HCT116 (cell line): ENCODE data around the gene AHI1. TPM values are rescaled to one million over a fixed set of nuclear protein-coding genes. Genes with fewer than 3 reads are reported as not detected.

Source experiments
- ATAC-seq: fragments of 200-7000 bp; cut with Tn5 transposase; 2 replicates; pipeline ENCODE4 v1.9.1; 2020; ENCODE audit warnings: mild to moderate bottlenecking, moderate library complexity
- BruUV-seq: library from RNA; stranded (reverse); fragments of 400-500 nt; replicated peaks from 2 replicates; lab custom pipeline; 2021; lab: Mats Ljungman, UMichigan
- CTCF ChIA-PET: fragments of 300-600 bp; sonication (Branson Sonifier 250); formaldehyde crosslinking; loops from one replicate; lab custom pipeline; 2021; ENCODE audit warnings: antibody characterized with exemption; lab: Charles Lee
- POLR2A ChIA-PET: fragments of 300-600, 350-600 bp; sonication (Branson Sonifier 250); formaldehyde crosslinking; loops from one replicate; lab custom pipeline; 2021; ENCODE audit warnings: antibody characterized with exemption; lab: Charles Lee
- RAD21 ChIA-PET, 2 experiments: fragments of 300-600 bp; sonication (Branson Sonifier 250); formaldehyde crosslinking; loops; one replicate each; lab custom pipeline; 2023; ENCODE audit warnings: low total read pairs in 2 of 2; ENCODE audit not compliant: uncharacterized antibody in 2 of 2, unreplicated experiment in 2 of 2, low non-redundant PET in 1 of 2; lab: Charles Lee
- DNase-seq: peaks from one replicate; pipeline ENCODE4 v3.0.0-alpha.2; 2010; ENCODE audit warnings: low read depth, low spot score
- H2AFZ ChIP-seq: fragments of 200-600 bp; shearing (Covaris generic), sonication (generic); 2 replicates; pipeline ENCODE4 v1.6.1; 2017; ENCODE audit warnings: low read depth, mixed run types, mixed read lengths, antibody characterized with exemption, low read length; ENCODE audit not compliant: poor library complexity, severe bottlenecking
- H3K27ac ChIP-seq: 2 replicates; pipeline ENCODE4 v1.5.1; 2012; ENCODE audit warnings: low read depth, low read length
- H3K27me3 ChIP-seq: fragments of 200-600 bp; sonication (generic); 2 replicates; pipeline ENCODE4 v1.6.1; 2016; ENCODE audit warnings: mixed run types, low read length, mixed read lengths; ENCODE audit not compliant: insufficient read depth
- H3K36me3 ChIP-seq, 2 experiments: fragments of 200-500 bp in 1 of 2; fragments of 200-600 bp in 1 of 2; sonication (Bioruptor generic) in 1 of 2; sonication (generic) in 1 of 2; 2 replicates each; pipeline versions ENCODE4 v1.5.1 to v1.6.1; 2014 to 2016; ENCODE audit warnings: low read length in 2 of 2, inconsistent platforms in 1 of 2, mixed read lengths in 1 of 2, mixed run types in 1 of 2; ENCODE audit not compliant: insufficient read depth in 2 of 2, control insufficient read depth in 1 of 2
- H3K4me1 ChIP-seq, 2 experiments: fragments of 200-600 bp in 1 of 2; sonication (generic) in 1 of 2; 2 replicates each; pipeline versions ENCODE4 v1.5.1 to v1.6.1; 2012 to 2017; ENCODE audit warnings: low read length in 2 of 2, inconsistent platforms in 1 of 2, mild to moderate bottlenecking in 1 of 2, mixed read lengths in 1 of 2, mixed run types in 1 of 2, moderate library complexity in 1 of 2; ENCODE audit not compliant: insufficient read depth in 2 of 2, control insufficient read depth in 1 of 2
- H3K4me2 ChIP-seq: fragments of 200-600 bp; sonication (generic); 2 replicates; pipeline ENCODE4 v1.6.1; 2017; ENCODE audit warnings: mixed run types, low read length, mixed read lengths
- H3K4me3 ChIP-seq, 2 experiments: fragments of 200-600 bp in 1 of 2; sonication (generic) in 1 of 2; replicated peaks in 1 of 2; 2 replicates each; pipeline ENCODE4 v1.5.1; 2011 to 2016; ENCODE audit warnings: low read length in 2 of 2, control low read depth in 1 of 2, low read depth in 1 of 2, mild to moderate bottlenecking in 1 of 2, mixed read lengths in 1 of 2, mixed run types in 1 of 2
- H3K79me2 ChIP-seq: fragments of 200-600 bp; sonication (generic); 2 replicates; pipeline ENCODE4 v1.6.1; 2017; ENCODE audit warnings: mild to moderate bottlenecking, mixed run types, low read length, moderate library complexity, mixed read lengths; ENCODE audit not compliant: insufficient read depth
- H3K9ac ChIP-seq: fragments of 200-600 bp; sonication (generic); 2 replicates; pipeline ENCODE4 v1.6.1; 2016; ENCODE audit warnings: low read length, mixed read lengths
- H3K9me2 ChIP-seq: fragments of 200-600 bp; sonication (generic), shearing (Covaris generic); 2 replicates; pipeline ENCODE4 v1.6.1; 2017; ENCODE audit warnings: mixed run types, mild to moderate bottlenecking, moderate library complexity; ENCODE audit not compliant: insufficient read depth
- H3K9me3 ChIP-seq, 2 experiments: fragments of 200-500 bp in 1 of 2; fragments of 200-600 bp in 1 of 2; sonication (Bioruptor generic) in 1 of 2; sonication (generic) in 1 of 2; 2 replicates each; pipeline ENCODE4 v1.6.1; 2014 to 2017; ENCODE audit warnings: low read length in 2 of 2, mixed read lengths in 2 of 2, inconsistent platforms in 1 of 2, low read depth in 1 of 2, mild to moderate bottlenecking in 1 of 2, mixed run types in 1 of 2, moderate library complexity in 1 of 2; ENCODE audit not compliant: control insufficient read depth in 1 of 2, insufficient read depth in 1 of 2
- H4K20me1 ChIP-seq: fragments of 200-600 bp; sonication (generic), shearing (Covaris generic); 2 replicates; pipeline ENCODE4 v1.6.1; 2017; ENCODE audit warnings: mixed run types, mild to moderate bottlenecking, moderate library complexity; ENCODE audit not compliant: insufficient read depth
- CEBPB ChIP-seq: IDR thresholded peaks from 2 replicates; pipeline ENCODE4 v1.6.1; 2012; ENCODE audit warnings: low read depth
- EGR1 ChIP-seq: IDR thresholded peaks from 2 replicates; pipeline ENCODE4 v1.6.1; 2012; ENCODE audit warnings: low read depth
- ELF1 ChIP-seq: IDR thresholded peaks from 2 replicates; pipeline ENCODE4 v1.6.1; 2012; ENCODE audit warnings: low read depth, borderline replicate concordance
- FOSL1 ChIP-seq: IDR thresholded peaks from 2 replicates; pipeline ENCODE4 v1.6.1; 2012; ENCODE audit warnings: low read depth
- POLR2AphosphoS5 ChIP-seq: IDR thresholded peaks from 2 replicates; pipeline ENCODE4 v1.6.1; 2011; ENCODE audit warnings: mild to moderate bottlenecking, low read depth, low read length, moderate library complexity
- RAD21 ChIP-seq: IDR thresholded peaks from 2 replicates; pipeline ENCODE4 v1.6.1; 2012; ENCODE audit warnings: low read depth, mild to moderate bottlenecking
- SIN3A ChIP-seq: IDR thresholded peaks from 2 replicates; pipeline ENCODE4 v1.6.1; 2012; ENCODE audit warnings: low read depth
- SRF ChIP-seq: IDR thresholded peaks from 2 replicates; pipeline ENCODE4 v1.6.1; 2012; ENCODE audit warnings: low read depth
- TCF7L2 ChIP-seq: IDR thresholded peaks from 2 replicates; pipeline ENCODE4 v1.7.0; 2011; ENCODE audit warnings: borderline replicate concordance, inconsistent platforms; ENCODE audit not compliant: insufficient read depth, insufficient read length; ENCODE audit errors: extremely low read depth
- YY1 ChIP-seq: IDR thresholded peaks from 2 replicates; pipeline ENCODE4 v1.6.1; 2011; ENCODE audit warnings: low read length, low read depth, moderate library complexity, mild to moderate bottlenecking; ENCODE audit not compliant: insufficient replicate concordance; ENCODE audit errors: extremely low read depth
- ZBTB33 ChIP-seq: IDR thresholded peaks from 2 replicates; pipeline ENCODE4 v1.6.1; 2011; ENCODE audit warnings: mild to moderate bottlenecking, low read length, moderate library complexity; ENCODE audit not compliant: insufficient replicate concordance; ENCODE audit errors: extremely low read depth
- ZFX ChIP-seq: fragments of 450-650 bp; IDR thresholded peaks from 2 replicates; pipeline ENCODE4 v1.6.1; 2017
- intact Hi-C: fragments of 100-400 bp; cut with micrococcal nuclease; formaldehyde crosslinking; loops from 2 replicates; pipeline ENCODE4 v1.10.0; 2022
- total RNA-seq: library from RNA; stranded (reverse); gene quantifications from one replicate; pipeline ENCODE4 v1.2.1, GENCODE V29; 2021; ENCODE audit not compliant: unreplicated experiment
- TF ChIP-seq, protein P1 (sequence below): IDR thresholded peaks from 2 replicates; pipeline ENCODE4 v1.6.1; 2012
- TF ChIP-seq, protein P2 (sequence below): IDR thresholded peaks from 2 replicates; pipeline ENCODE4 v1.6.1; 2012; ENCODE audit warnings: low read depth

AHI1 gene
- total RNA-seq, 1 experiment from 2014 or later: 29.6 TPM

GRCh38 chr6:135282395-135282794 lies 215.1 kb downstream of the AHI1 start:
- Histone ChIP-seq H4K20me1 (no peaks in the 10 kb centered on the region), H3K9me3 (no peaks in the 10 kb centered on the region), H3K27ac (no peak overlapping the region), H3K4me2 (no peak overlapping the region), H3K9ac (no peak overlapping the region), H3K36me3 (no peaks in the 10 kb centered on the region), H3K4me1 (no peaks in the 10 kb centered on the region), H3K9me2 (no peaks in the 10 kb centered on the region), H3K79me2 (no peaks in the 10 kb centered on the region), H3K27me3 (no peaks in the 10 kb centered on the region), H3K4me3 (no peak overlapping the region), H2AFZ (no peak overlapping the region)
- TF ChIP-seq FOSL1 (no peak), CEBPB (no peak), TCF7L2 (no peak), ZBTB33 (no peak), RAD21 (no peak), SRF (no peak), SIN3A (no peak), EGR1 (no peak), POLR2AphosphoS5 (no peak), ELF1 (no peak), ZFX (no peak), YY1 (no peak)
- TF ChIP-seq, protein P1, sequence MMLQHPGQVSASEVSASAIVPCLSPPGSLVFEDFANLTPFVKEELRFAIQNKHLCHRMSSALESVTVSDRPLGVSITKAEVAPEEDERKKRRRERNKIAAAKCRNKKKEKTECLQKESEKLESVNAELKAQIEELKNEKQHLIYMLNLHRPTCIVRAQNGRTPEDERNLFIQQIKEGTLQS: no peak
- TF ChIP-seq, protein P2, sequence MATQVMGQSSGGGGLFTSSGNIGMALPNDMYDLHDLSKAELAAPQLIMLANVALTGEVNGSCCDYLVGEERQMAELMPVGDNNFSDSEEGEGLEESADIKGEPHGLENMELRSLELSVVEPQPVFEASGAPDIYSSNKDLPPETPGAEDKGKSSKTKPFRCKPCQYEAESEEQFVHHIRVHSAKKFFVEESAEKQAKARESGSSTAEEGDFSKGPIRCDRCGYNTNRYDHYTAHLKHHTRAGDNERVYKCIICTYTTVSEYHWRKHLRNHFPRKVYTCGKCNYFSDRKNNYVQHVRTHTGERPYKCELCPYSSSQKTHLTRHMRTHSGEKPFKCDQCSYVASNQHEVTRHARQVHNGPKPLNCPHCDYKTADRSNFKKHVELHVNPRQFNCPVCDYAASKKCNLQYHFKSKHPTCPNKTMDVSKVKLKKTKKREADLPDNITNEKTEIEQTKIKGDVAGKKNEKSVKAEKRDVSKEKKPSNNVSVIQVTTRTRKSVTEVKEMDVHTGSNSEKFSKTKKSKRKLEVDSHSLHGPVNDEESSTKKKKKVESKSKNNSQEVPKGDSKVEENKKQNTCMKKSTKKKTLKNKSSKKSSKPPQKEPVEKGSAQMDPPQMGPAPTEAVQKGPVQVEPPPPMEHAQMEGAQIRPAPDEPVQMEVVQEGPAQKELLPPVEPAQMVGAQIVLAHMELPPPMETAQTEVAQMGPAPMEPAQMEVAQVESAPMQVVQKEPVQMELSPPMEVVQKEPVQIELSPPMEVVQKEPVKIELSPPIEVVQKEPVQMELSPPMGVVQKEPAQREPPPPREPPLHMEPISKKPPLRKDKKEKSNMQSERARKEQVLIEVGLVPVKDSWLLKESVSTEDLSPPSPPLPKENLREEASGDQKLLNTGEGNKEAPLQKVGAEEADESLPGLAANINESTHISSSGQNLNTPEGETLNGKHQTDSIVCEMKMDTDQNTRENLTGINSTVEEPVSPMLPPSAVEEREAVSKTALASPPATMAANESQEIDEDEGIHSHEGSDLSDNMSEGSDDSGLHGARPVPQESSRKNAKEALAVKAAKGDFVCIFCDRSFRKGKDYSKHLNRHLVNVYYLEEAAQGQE: no peak
- ChIA-PET RAD21 (no interaction called here), POLR2A (no interaction called here), CTCF (no interaction called here)
- DNase-seq (no peak), ATAC-seq (no peak)
- no TSS peak for BruUV-seq
- intact Hi-C loops: no loop called here
